Measurements from ENCODE around the gene TMEM253.

TMEM253 gene

GRCh38 chr14:21071225-21072030 lies 29.4 kb upstream of the TMEM253 start:
- DNase-seq, result peak; percentile 62

- DNase-seq, result no peak
These were observed 28.8 kb upstream of the TMEM253 start for GRCh38 chr14:21072031-21072473.

GRCh38 chr14:21072781-21073339 lies 28.0 kb upstream of the TMEM253 start:
- DNase-seq, result no peak

GRCh38 chr14:21073921-21074320 lies 26.9 kb upstream of the TMEM253 start:
- no peak for DNase-seq

- no peak for DNase-seq
These were observed 26.2 kb upstream of the TMEM253 start for GRCh38 chr14:21074398-21075272.

- no peak for DNase-seq
These were observed 25.0 kb upstream of the TMEM253 start for GRCh38 chr14:21075719-21076437.

GRCh38 chr14:21077672-21078071 lies 23.2 kb upstream of the TMEM253 start:
- DNase-seq, result no peak

- DNase-seq, result no peak
These were observed 22.6 kb upstream of the TMEM253 start for GRCh38 chr14:21078287-21078686.

- DNase-seq, result no peak
These were observed 22.1 kb upstream of the TMEM253 start for GRCh38 chr14:21078726-21079125.

- DNase-seq, result no peak
These were observed 19.2 kb upstream of the TMEM253 start for GRCh38 chr14:21081521-21082142.

GRCh38 chr14:21083565-21084325 lies 17.1 kb upstream of the TMEM253 start:
- DNase-seq, result no peak

- no peak for DNase-seq
These were observed 16.5 kb upstream of the TMEM253 start for GRCh38 chr14:21084396-21084795.

- DNase-seq, result no peak
These were observed 15.6 kb upstream of the TMEM253 start for GRCh38 chr14:21084998-21085853.

GRCh38 chr14:21086908-21087293 lies 14.0 kb upstream of the TMEM253 start:
- no peak for DNase-seq

- peak; percentile 98 for DNase-seq
These were observed 13.4 kb upstream of the TMEM253 start for GRCh38 chr14:21087294-21088091.

- no peak for DNase-seq
These were observed 12.2 kb upstream of the TMEM253 start for GRCh38 chr14:21088687-21089086.

GRCh38 chr14:21089271-21089670 lies 11.6 kb upstream of the TMEM253 start:
- no peak for DNase-seq

- DNase-seq, result no peak
These were observed 11.0 kb upstream of the TMEM253 start for GRCh38 chr14:21089877-21090193.

GRCh38 chr14:21090194-21090939 lies 10.5 kb upstream of the TMEM253 start:
- DNase-seq, result no peak
